Keratinocyte (primary cell): ENCODE data around the gene RRAD. TPM values are rescaled to one million over a fixed set of nuclear protein-coding genes. Genes with fewer than 3 reads are reported as not detected.

Experiments used
- DNase-seq: peaks from one replicate; pipeline ENCODE4 v3.0.0-alpha.2; 2011; ENCODE audit warnings: low read depth, missing footprints, low spot score
- FAIRE-seq: peaks from 2 replicates; lab custom pipeline; 2011; peaks lifted over from hg19 to GRCh38; lab: Jason Lieb, UNC
- H2AFZ ChIP-seq: 2 replicates; pipeline ENCODE4 v1.6.0; 2012; ENCODE audit warnings: low read length, control low read depth, inconsistent platforms; ENCODE audit not compliant: control insufficient read depth
- H3K27ac ChIP-seq: 2 replicates; pipeline ENCODE4 v1.5.1; 2011; ENCODE audit warnings: low read length; ENCODE audit not compliant: control insufficient read depth, insufficient read depth
- H3K27me3 ChIP-seq: 3 replicates; pipeline ENCODE4 v1.6.0; 2011; ENCODE audit warnings: low read length; ENCODE audit not compliant: control insufficient read depth, insufficient read depth; ENCODE audit errors: extremely low read depth
- H3K36me3 ChIP-seq, 2 experiments: 2 replicates in 1 of 2; 3 replicates in 1 of 2; pipeline ENCODE4 v1.5.1; 2011; ENCODE audit warnings: low read length in 2 of 2, mild to moderate bottlenecking in 1 of 2; ENCODE audit not compliant: control insufficient read depth in 2 of 2, insufficient read depth in 2 of 2; ENCODE audit errors: extremely low read depth in 1 of 2
- H3K4me1 ChIP-seq: 3 replicates; pipeline ENCODE4 v1.5.1; 2011; ENCODE audit warnings: low read length; ENCODE audit not compliant: control insufficient read depth, insufficient read depth; ENCODE audit errors: extremely low read depth
- H3K4me2 ChIP-seq: 3 replicates; pipeline ENCODE4 v1.6.0; 2011; ENCODE audit warnings: low read depth, low read length; ENCODE audit not compliant: control insufficient read depth, insufficient read depth; ENCODE audit errors: extremely low read depth
- H3K4me3 ChIP-seq, 3 experiments: fragments of 200-600 bp in 1 of 3; sonication (generic) in 1 of 3; 2 replicates in 2 of 3; 3 replicates in 1 of 3; pipeline ENCODE4 v1.5.1; 2011 to 2016; ENCODE audit warnings: low read length in 3 of 3, mild to moderate bottlenecking in 3 of 3, control low read depth in 2 of 3, inconsistent platforms in 1 of 3, low read depth in 1 of 3, mixed read lengths in 1 of 3, mixed run types in 1 of 3, moderate library complexity in 1 of 3; ENCODE audit not compliant: control insufficient read depth in 2 of 3, insufficient read depth in 2 of 3; ENCODE audit errors: extremely low read depth in 1 of 3
- H3K79me2 ChIP-seq: 2 replicates; pipeline ENCODE4 v1.6.0; 2012; ENCODE audit warnings: low read length; ENCODE audit not compliant: control insufficient read depth, insufficient read depth
- H3K9ac ChIP-seq: 3 replicates; pipeline ENCODE4 v1.6.0; 2011; ENCODE audit warnings: low read length; ENCODE audit not compliant: control insufficient read depth, insufficient read depth; ENCODE audit errors: extremely low read depth
- H3K9me1 ChIP-seq: 3 replicates; pipeline ENCODE4 v1.6.0; 2011; ENCODE audit warnings: low read length; ENCODE audit not compliant: control insufficient read depth, insufficient read depth; ENCODE audit errors: extremely low read depth
- H3K9me3 ChIP-seq: 2 replicates; pipeline ENCODE4 v1.5.1; 2012; ENCODE audit warnings: low read depth, low read length; ENCODE audit not compliant: control insufficient read depth
- H4K20me1 ChIP-seq: 3 replicates; pipeline ENCODE4 v1.6.0; 2011; ENCODE audit warnings: low read length; ENCODE audit not compliant: control insufficient read depth, insufficient read depth; ENCODE audit errors: extremely low read depth
- EZH2 ChIP-seq: IDR thresholded peaks from one replicate; pipeline ENCODE4 v1.6.1; 2012; ENCODE audit warnings: inconsistent platforms, mild to moderate bottlenecking, low read length, moderate library complexity
- dilution Hi-C: fragments of 300-500 bp; cut with MboI; formaldehyde crosslinking; loops from one replicate; pipeline ENCODE4 v1.7.0; 2020; ENCODE audit warnings: low sequenced_read_pairs; ENCODE audit not compliant: extremely low pct_ligation_motif_present
- polyA plus RNA-seq, 5 experiments: library from polyadenylated mRNA; depleted of rRNA in 3 of 5; stranded (reverse) in 3 of 5; stranded (forward) in 1 of 5; unstranded in 1 of 5; fragments of >200 nt; gene quantifications; 1 replicate in 1 of 5; 2 replicates in 3 of 5; 3 replicates in 1 of 5; pipeline versions ENCODE4 v1.2.1 to v1.2.3, GENCODE V29; 2011 to 2012; ENCODE audit warnings: missing spikeins in 2 of 5, low read depth in 1 of 5, low replicate concordance in 1 of 5
- TF ChIP-seq, protein P1 (sequence below), 3 experiments: IDR thresholded peaks in 1 of 3; conservative IDR thresholded peaks in 1 of 3; optimal IDR thresholded peaks in 1 of 3; 2 replicates in 2 of 3; 3 replicates in 1 of 3; pipeline versions ENCODE3 to v1.5.1; 2011; ENCODE audit warnings: low read length in 3 of 3, mild to moderate bottlenecking in 3 of 3, moderate library complexity in 2 of 3, control low read depth in 1 of 3, inconsistent platforms in 1 of 3; ENCODE audit not compliant: insufficient read depth in 2 of 3; ENCODE audit errors: extremely low read depth in 1 of 3

RRAD gene
- polyA plus RNA-seq, 1 donor (not counting 4 experiments of a cell fraction or from before 2014, with no cell fraction given): 2.7 TPM

GRCh38 chr16:66950971-66951790, 25.8 kb upstream of the RRAD start:
- no peak overlapping the region for H2AFZ ChIP-seq
- no peaks in the 10 kb centered on the region for H3K27me3 ChIP-seq
- TF ChIP-seq, protein P1, sequence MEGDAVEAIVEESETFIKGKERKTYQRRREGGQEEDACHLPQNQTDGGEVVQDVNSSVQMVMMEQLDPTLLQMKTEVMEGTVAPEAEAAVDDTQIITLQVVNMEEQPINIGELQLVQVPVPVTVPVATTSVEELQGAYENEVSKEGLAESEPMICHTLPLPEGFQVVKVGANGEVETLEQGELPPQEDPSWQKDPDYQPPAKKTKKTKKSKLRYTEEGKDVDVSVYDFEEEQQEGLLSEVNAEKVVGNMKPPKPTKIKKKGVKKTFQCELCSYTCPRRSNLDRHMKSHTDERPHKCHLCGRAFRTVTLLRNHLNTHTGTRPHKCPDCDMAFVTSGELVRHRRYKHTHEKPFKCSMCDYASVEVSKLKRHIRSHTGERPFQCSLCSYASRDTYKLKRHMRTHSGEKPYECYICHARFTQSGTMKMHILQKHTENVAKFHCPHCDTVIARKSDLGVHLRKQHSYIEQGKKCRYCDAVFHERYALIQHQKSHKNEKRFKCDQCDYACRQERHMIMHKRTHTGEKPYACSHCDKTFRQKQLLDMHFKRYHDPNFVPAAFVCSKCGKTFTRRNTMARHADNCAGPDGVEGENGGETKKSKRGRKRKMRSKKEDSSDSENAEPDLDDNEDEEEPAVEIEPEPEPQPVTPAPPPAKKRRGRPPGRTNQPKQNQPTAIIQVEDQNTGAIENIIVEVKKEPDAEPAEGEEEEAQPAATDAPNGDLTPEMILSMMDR (optimal IDR thresholded peaks at IDR 0.05 in 1 of 3, IDR thresholded peaks at IDR 0.05 in 1 of 3, conservative IDR thresholded peaks at IDR 0.05 in 1 of 3; ENCODE audit: extremely low read depth in 1 of 3, insufficient read depth in 2 of 3, low read length in 3 of 3): no peak
- TF ChIP-seq EZH2: no peak
- no peaks in the 10 kb centered on the region for H4K20me1 ChIP-seq
- H3K79me2 ChIP-seq: no peaks in the 10 kb centered on the region
- no peak overlapping the region for H3K9ac ChIP-seq
- dilution Hi-C loops: no loop called here
- no peaks in the 10 kb centered on the region for H3K9me1 ChIP-seq
- H3K9me3 ChIP-seq: no peaks in the 10 kb centered on the region
- no peak overlapping the region for H3K4me2 ChIP-seq
- FAIRE-seq (no peak), DNase-seq (no peak)
- H3K36me3 ChIP-seq: no peaks in the 10 kb centered on the region
- peaks cover 22% of the 10 kb centered on the region for H3K4me1 ChIP-seq
- H3K4me3 ChIP-seq: no peak overlapping the region
- H3K27ac ChIP-seq: no peak overlapping the region

DNA sequence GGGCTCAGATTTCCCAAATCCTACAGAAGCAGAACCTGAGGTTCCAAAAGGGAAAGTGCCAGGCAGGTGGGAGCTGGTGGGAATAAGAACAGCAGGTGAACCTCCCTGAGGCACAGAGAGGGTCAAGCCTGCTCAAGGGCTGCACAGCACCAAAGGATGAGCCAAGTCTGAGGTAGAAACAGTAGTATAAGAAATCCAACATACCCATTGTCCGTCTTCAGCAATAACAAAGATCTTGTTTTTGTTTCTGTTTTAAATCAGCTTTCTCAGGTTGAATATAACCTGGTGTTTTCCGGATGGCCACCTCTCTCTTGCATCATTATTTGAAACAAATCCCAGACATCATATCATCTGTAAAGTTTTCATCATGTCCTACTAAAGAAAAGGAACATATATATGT, 25.1 kb upstream of the RRAD start:
- H3K27me3 ChIP-seq: no peaks in the 10 kb centered on the region
- no peak for TF ChIP-seq EZH2
- TF ChIP-seq, protein P1 (optimal IDR thresholded peaks at IDR 0.05 in 1 of 3, IDR thresholded peaks at IDR 0.05 in 1 of 3, conservative IDR thresholded peaks at IDR 0.05 in 1 of 3; ENCODE audit: extremely low read depth in 1 of 3, insufficient read depth in 2 of 3, low read length in 3 of 3): no peak
- FAIRE-seq (no peak), DNase-seq (no peak)
- H3K9me3 ChIP-seq: no peaks in the 10 kb centered on the region
- H4K20me1 ChIP-seq: no peaks in the 10 kb centered on the region
- no peaks in the 10 kb centered on the region for H3K9me1 ChIP-seq
- H3K36me3 ChIP-seq: no peaks in the 10 kb centered on the region
- dilution Hi-C loops: no loop called here
- H3K4me2 ChIP-seq: no peak overlapping the region
- no peaks in the 10 kb centered on the region for H3K79me2 ChIP-seq
- H2AFZ ChIP-seq: no peak overlapping the region
- H3K27ac ChIP-seq: no peak overlapping the region
- peaks cover 22% of the 10 kb centered on the region for H3K4me1 ChIP-seq
- no peak overlapping the region for H3K4me3 ChIP-seq
- H3K9ac ChIP-seq: no peak overlapping the region
